Measurements from ENCODE around the gene LGALS9B. TPM values are rescaled to one million over a fixed set of nuclear protein-coding genes. Genes with fewer than 3 reads are reported as not detected.
"Not testable (repeated sequence)": the region's sequence is repeated elsewhere in the genome, so short reads cannot be mapped to it uniquely, and the experiment has no call there.

Gene LGALS9B
- total RNA-seq (2022): not detected in 2 replicates
- Bru-seq, nascent RNA: not detected
- BruChase-seq, experiment 1, labeled RNA remaining after a 6-hour chase: not detected
- not detected for BruChase-seq, experiment 2, labeled RNA remaining after a 2-hour chase
- long read RNA-seq: 0 reads

DNA sequence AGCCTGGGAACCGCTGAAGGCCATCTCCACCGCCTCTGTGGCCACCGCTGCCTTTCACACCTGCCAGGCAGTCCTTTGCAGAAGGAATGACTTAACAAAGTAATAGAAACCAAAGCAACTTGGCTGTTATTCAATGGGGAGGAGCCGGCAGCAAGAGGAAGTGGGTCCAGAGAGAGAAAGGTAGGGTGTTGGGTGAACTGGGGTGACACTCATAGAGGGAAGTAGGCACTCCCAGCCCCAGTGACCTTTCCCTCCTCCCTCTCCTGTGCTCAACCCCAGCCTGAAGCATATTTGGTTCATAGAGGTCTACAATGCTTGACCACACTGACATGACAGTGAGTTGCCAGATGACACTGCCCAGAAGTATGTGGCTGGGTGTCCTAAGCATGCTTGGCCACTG is at the start of gene LGALS9B:
Gene LGALS9B (minus strand): TSS at position 93 of the 400 bp plus-strand sequence. CDS start 69 bp downstream, at position 24.
- H3K27ac Mint-ChIP-seq (ENCODE audit: low read depth, unreplicated experiment); intact Hi-C loops (cut with micrococcal nuclease); CTCF ChIA-PET; BruUV-seq (replicated peaks); H3K36me3 Mint-ChIP-seq (ENCODE audit: insufficient read depth, unreplicated experiment); POLR2A ChIA-PET; H3K4me3 Mint-ChIP-seq (ENCODE audit: unreplicated experiment); H3K4me1 Mint-ChIP-seq (ENCODE audit: insufficient read depth, unreplicated experiment); H3K9me3 Mint-ChIP-seq (ENCODE audit: unreplicated experiment); DNase-seq (ENCODE audit: unreplicated experiment); H3K27me3 Mint-ChIP-seq (ENCODE audit: insufficient read depth, unreplicated experiment): not testable (repeated sequence)

DNA sequence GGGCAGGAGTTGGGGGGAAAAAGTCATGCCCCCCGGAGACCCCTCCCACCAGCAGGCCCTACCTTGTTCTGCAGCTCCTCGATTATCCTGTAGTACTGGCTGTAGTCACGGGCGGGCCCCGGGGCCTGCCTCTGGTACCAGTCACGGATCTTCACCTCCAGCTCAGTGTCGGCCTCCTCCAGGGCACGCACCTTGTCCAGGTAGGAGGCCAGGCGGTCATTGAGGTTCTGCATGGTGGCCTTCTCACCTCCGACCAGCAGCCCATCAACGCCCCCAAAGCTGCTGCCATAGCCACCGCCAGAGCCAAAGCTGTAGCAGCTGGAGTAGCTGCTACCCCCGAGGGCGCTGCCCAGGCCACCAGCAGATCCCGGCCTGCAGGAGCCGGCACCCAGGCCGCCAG is 49.6 kb upstream of the LGALS9B start:
- POLR2A ChIA-PET; H3K9me3 Mint-ChIP-seq (ENCODE audit: unreplicated experiment); DNase-seq (ENCODE audit: unreplicated experiment); H3K27ac Mint-ChIP-seq (ENCODE audit: low read depth, unreplicated experiment); BruUV-seq (replicated peaks); H3K27me3 Mint-ChIP-seq (ENCODE audit: insufficient read depth, unreplicated experiment); H3K4me1 Mint-ChIP-seq (ENCODE audit: insufficient read depth, unreplicated experiment); intact Hi-C loops (cut with micrococcal nuclease); H3K4me3 Mint-ChIP-seq (ENCODE audit: unreplicated experiment); H3K36me3 Mint-ChIP-seq (ENCODE audit: insufficient read depth, unreplicated experiment); CTCF ChIA-PET: not testable (repeated sequence)

DNA sequence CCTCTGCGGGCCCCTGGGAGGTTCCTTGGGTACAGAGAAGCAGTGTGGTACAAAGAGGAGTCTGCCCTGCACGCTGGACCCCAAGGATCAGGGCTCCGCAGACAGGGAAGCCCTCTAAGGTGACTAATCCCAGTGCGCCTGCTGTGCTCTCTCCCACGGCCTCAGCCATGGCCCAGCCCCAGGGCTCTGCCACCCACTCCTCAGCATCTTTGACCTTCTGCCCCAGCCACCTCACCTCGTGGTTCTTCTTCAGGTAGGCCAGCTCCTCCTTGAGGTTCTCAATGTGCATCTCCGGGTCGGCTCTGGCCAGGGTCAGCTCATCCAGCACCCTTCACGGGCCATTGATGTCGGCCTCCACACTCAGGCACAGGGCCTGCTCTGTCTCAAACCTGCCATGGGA is 47.8 kb upstream of the LGALS9B start:
- POLR2A ChIA-PET; H3K27ac Mint-ChIP-seq (ENCODE audit: low read depth, unreplicated experiment); H3K36me3 Mint-ChIP-seq (ENCODE audit: insufficient read depth, unreplicated experiment); DNase-seq (ENCODE audit: unreplicated experiment); H3K4me3 Mint-ChIP-seq (ENCODE audit: unreplicated experiment); CTCF ChIA-PET; H3K4me1 Mint-ChIP-seq (ENCODE audit: insufficient read depth, unreplicated experiment); H3K27me3 Mint-ChIP-seq (ENCODE audit: insufficient read depth, unreplicated experiment); intact Hi-C loops (cut with micrococcal nuclease); H3K9me3 Mint-ChIP-seq (ENCODE audit: unreplicated experiment); BruUV-seq (replicated peaks): not testable (repeated sequence)

DNA sequence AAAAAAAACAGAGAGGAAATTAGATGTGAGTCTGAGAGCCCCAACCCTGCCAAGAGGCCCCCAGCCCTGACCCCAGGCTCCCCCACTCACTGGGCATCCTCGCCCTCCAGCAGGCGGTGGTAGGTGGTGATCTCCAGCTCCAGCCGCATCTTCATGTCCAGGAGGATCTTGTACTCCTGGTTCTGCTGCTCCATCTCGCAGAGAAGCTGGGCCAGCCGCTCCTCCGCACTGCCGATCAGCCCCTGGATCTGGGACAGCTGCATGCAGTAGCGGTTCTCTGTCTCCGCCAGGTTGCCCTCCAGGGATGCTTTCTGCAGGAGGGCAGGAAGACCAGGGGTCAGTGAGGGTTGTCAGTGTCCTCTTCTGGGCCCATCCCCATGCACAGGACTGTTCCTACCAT is 46.2 kb upstream of the LGALS9B start:
- H3K4me1 Mint-ChIP-seq (ENCODE audit: insufficient read depth, unreplicated experiment); POLR2A ChIA-PET; H3K27me3 Mint-ChIP-seq (ENCODE audit: insufficient read depth, unreplicated experiment); CTCF ChIA-PET; DNase-seq (ENCODE audit: unreplicated experiment); H3K9me3 Mint-ChIP-seq (ENCODE audit: unreplicated experiment); BruUV-seq (replicated peaks); H3K36me3 Mint-ChIP-seq (ENCODE audit: insufficient read depth, unreplicated experiment); intact Hi-C loops (cut with micrococcal nuclease); H3K4me3 Mint-ChIP-seq (ENCODE audit: unreplicated experiment); H3K27ac Mint-ChIP-seq (ENCODE audit: low read depth, unreplicated experiment): not testable (repeated sequence)

DNA sequence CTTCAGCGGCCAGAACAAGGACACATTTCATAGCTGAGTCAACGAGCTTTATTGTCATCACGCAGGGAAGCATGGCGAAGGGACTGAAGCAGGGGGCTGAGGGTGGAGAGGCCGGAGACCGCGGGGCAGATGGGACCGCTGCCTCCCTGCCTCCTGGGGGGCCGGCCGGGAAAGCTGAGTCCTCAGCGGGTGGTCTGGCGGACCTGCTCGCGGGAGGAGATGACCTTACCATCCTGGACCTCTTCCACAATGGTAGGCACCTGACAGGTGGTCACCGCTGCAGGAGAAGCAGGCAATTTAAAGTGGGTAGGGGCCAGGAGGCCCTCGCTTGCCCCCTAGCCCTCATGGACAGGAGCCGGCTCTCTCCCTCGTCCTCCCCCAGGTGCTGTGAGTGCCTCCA is 45.0 kb upstream of the LGALS9B start:
- H3K4me3 Mint-ChIP-seq (ENCODE audit: unreplicated experiment); H3K36me3 Mint-ChIP-seq (ENCODE audit: insufficient read depth, unreplicated experiment); POLR2A ChIA-PET; intact Hi-C loops (cut with micrococcal nuclease); BruUV-seq (replicated peaks); H3K9me3 Mint-ChIP-seq (ENCODE audit: unreplicated experiment); H3K27ac Mint-ChIP-seq (ENCODE audit: low read depth, unreplicated experiment); CTCF ChIA-PET; H3K27me3 Mint-ChIP-seq (ENCODE audit: insufficient read depth, unreplicated experiment); DNase-seq (ENCODE audit: unreplicated experiment); H3K4me1 Mint-ChIP-seq (ENCODE audit: insufficient read depth, unreplicated experiment): not testable (repeated sequence)

DNA sequence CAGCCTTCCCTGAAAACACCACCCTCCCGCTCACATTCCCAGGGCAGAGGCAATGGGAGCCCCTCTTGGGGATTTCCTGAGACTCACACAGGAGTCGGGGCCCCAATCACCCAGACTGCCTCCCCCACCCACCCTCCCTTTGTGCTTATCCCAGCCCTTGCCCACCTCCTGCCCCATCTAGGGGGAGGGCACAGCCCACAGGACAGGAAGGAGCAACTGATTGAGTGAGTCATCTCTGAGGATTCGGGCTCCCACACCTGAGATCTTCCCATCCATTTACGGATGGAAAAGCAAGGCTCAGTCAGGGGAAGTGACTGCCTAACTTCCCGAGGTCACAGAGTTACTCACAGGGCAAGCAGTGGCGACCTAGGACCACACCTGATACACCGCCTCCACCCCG is 44.4 kb upstream of the LGALS9B start:
- H3K9me3 Mint-ChIP-seq (ENCODE audit: unreplicated experiment); BruUV-seq (replicated peaks); H3K4me3 Mint-ChIP-seq (ENCODE audit: unreplicated experiment); H3K36me3 Mint-ChIP-seq (ENCODE audit: insufficient read depth, unreplicated experiment); H3K27ac Mint-ChIP-seq (ENCODE audit: low read depth, unreplicated experiment); intact Hi-C loops (cut with micrococcal nuclease); H3K4me1 Mint-ChIP-seq (ENCODE audit: insufficient read depth, unreplicated experiment); DNase-seq (ENCODE audit: unreplicated experiment); H3K27me3 Mint-ChIP-seq (ENCODE audit: insufficient read depth, unreplicated experiment); POLR2A ChIA-PET; CTCF ChIA-PET: not testable (repeated sequence)

DNA sequence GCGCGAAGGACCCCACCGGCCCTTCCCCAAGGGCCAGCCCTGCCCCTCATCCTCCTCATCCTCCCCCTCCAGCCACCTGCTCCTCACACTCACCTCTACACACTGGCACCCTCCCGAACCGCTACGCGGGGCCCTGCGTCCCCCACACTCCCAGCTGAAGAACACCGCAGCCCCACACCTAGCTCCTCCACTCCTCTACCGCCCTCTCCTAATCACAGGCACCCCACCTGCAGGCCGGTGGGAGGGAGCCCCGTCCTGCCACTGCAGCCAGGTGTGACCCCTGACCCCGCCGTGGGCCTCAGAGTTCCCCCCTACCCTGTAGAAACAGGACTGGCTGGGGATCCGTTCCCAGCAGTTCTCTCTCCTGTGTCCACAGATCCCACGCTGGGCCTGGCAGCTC is 38.0 kb upstream of the LGALS9B start:
- CTCF ChIA-PET; H3K27ac Mint-ChIP-seq (ENCODE audit: low read depth, unreplicated experiment); H3K4me1 Mint-ChIP-seq (ENCODE audit: insufficient read depth, unreplicated experiment); H3K36me3 Mint-ChIP-seq (ENCODE audit: insufficient read depth, unreplicated experiment); BruUV-seq (replicated peaks); intact Hi-C loops (cut with micrococcal nuclease); H3K4me3 Mint-ChIP-seq (ENCODE audit: unreplicated experiment); DNase-seq (ENCODE audit: unreplicated experiment); H3K27me3 Mint-ChIP-seq (ENCODE audit: insufficient read depth, unreplicated experiment); POLR2A ChIA-PET; H3K9me3 Mint-ChIP-seq (ENCODE audit: unreplicated experiment): not testable (repeated sequence)

DNA sequence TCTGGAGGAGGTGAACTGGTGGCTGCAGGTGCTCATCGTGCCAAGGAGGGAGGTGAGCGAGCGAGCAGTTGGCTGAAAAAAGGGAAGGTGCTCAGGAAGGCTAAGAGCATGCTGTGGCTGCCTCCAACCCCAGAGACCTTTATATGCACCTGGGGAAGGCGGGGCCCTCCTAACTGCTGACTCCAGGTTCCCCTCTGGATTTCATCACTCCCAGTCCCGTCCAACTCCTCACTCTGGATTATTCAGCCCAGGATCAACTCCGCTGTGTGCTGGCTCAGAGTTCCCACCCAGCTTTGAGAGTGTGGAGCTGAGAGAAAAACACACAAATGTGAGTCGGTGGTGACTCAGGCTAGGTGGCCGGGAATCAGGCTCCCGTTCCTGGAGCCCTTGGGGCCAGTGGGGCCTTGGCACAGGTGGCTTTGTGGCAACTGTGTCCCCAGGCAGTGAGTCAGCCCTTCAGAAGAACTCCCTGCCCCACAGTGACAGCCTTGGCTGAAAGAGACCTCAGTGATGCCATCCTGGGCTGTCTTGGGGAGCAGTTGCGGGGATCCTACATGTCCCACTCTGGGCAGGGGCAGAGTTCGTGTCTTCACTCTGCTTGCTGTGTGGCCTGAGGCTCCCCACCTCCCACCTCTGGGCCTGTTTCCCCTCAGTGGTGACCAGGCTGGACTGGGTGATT is 37.2 kb upstream of the LGALS9B start:
- H3K27ac Mint-ChIP-seq (ENCODE audit: low read depth, unreplicated experiment); H3K27me3 Mint-ChIP-seq (ENCODE audit: insufficient read depth, unreplicated experiment); POLR2A ChIA-PET; BruUV-seq (replicated peaks); H3K4me1 Mint-ChIP-seq (ENCODE audit: insufficient read depth, unreplicated experiment); H3K9me3 Mint-ChIP-seq (ENCODE audit: unreplicated experiment); H3K36me3 Mint-ChIP-seq (ENCODE audit: insufficient read depth, unreplicated experiment); DNase-seq (ENCODE audit: unreplicated experiment); H3K4me3 Mint-ChIP-seq (ENCODE audit: unreplicated experiment); CTCF ChIA-PET; intact Hi-C loops (cut with micrococcal nuclease): not testable (repeated sequence)

DNA sequence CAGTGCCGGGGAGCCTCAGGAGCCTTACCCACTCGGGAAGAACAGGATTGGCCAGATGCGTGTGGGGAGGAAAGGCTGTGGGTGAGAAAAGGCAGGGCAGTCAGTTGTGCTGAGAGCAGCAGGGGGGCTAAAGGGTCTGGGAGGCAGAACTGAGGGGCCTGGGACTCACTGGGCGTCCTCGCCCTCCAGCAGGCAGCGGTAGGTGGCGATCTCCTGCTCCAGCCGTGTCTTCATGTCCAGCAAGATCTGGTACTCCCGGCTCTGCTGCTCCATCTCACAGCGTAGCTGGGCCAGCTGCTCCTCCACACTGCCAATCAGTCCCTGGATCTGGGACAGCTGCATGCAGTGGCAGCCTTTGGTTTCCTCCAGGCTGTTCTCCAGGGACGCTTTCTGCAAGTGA is 34.6 kb upstream of the LGALS9B start:
- H3K4me1 Mint-ChIP-seq (ENCODE audit: insufficient read depth, unreplicated experiment); intact Hi-C loops (cut with micrococcal nuclease); CTCF ChIA-PET; H3K9me3 Mint-ChIP-seq (ENCODE audit: unreplicated experiment); H3K4me3 Mint-ChIP-seq (ENCODE audit: unreplicated experiment); H3K27me3 Mint-ChIP-seq (ENCODE audit: insufficient read depth, unreplicated experiment); DNase-seq (ENCODE audit: unreplicated experiment); POLR2A ChIA-PET; BruUV-seq (replicated peaks); H3K36me3 Mint-ChIP-seq (ENCODE audit: insufficient read depth, unreplicated experiment); H3K27ac Mint-ChIP-seq (ENCODE audit: low read depth, unreplicated experiment): not testable (repeated sequence)

DNA sequence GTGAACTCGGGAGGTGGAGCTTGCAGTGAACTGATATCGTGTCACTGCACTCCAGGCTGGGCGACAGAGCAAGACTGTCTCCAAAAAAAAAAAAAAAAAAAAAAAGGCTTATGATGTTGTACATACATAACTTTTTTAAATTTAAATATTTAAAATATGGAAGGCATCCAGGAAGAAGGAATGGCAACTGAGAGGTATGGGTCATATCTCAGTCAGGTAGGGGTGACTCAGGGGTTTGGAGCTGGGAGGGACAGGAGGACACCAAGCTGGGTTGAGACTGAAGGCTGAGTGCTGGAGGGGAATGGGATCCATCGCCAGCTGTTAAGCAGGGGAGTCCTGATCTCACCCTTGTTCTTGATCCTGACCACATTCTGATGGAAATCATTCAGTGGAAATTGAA is 33.0 kb upstream of the LGALS9B start:
- DNase-seq (ENCODE audit: unreplicated experiment); POLR2A ChIA-PET: not testable (repeated sequence)

More for the DNA sequence above, 33.0 kb upstream of the LGALS9B start:
- H3K4me3 Mint-ChIP-seq (ENCODE audit: unreplicated experiment); H3K9me3 Mint-ChIP-seq (ENCODE audit: unreplicated experiment); intact Hi-C loops (cut with micrococcal nuclease); H3K4me1 Mint-ChIP-seq (ENCODE audit: insufficient read depth, unreplicated experiment); BruUV-seq (replicated peaks); CTCF ChIA-PET; H3K36me3 Mint-ChIP-seq (ENCODE audit: insufficient read depth, unreplicated experiment); H3K27ac Mint-ChIP-seq (ENCODE audit: low read depth, unreplicated experiment); H3K27me3 Mint-ChIP-seq (ENCODE audit: insufficient read depth, unreplicated experiment): not testable (repeated sequence)
